GM21360 (cell line): ENCODE results near the gene CCDC28A.

Experiments
- ATAC-seq: cut with Tn5 transposase; IDR thresholded peaks from one replicate; pipeline ENCODE4 v1.9.1; 2021; ENCODE audit warnings: mild to moderate bottlenecking, moderate library complexity; ENCODE audit not compliant: unreplicated experiment

CCDC28A gene

GRCh38 chr6:138833816-138834539 lies 60.4 kb downstream of the CCDC28A start:
- no peak for ATAC-seq

GRCh38 chr6:138837246-138837645 lies 63.7 kb downstream of the CCDC28A start:
- no peak for ATAC-seq
